NCI-H187 treated with DMSO at 0.1 percent for 48 hours (cell line): ENCODE data around the gene DOCK2.

Experiments
- DNase-seq: peaks from one replicate; lab custom pipeline; 2025; lab: John Stamatoyannopoulos, UW

DOCK2 gene

DNA sequence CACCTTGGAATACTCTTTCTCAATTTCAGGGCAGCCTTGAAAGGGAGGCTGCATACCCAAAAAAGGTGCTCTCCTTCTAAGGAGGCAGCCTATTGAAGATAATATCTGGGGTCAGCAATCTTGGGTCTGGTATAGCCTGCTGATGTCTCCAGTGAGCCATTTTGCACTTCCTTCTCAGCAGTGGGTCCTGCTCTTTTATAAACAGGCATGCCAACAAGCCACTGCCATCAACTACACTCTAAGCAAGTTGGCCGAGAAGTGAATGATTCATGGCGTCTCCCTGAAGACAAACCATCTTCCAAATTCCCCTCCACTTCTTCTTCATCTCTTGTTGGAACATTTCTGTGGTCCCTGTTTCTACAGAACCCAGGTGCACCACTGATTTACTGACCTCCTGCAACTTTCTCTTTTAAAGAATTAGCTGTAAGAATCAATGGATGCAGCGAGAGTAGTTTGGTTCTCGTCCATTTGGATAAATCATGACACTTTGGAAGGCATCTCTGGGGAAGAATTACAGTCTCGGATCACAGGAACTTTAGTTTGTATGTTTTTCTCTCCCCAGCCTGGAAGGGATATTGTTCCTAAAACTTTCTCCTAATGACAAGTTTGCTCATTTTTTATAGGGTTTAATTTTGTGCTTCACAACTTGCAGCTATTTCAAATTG is 234.9 kb downstream of the DOCK2 start:
- no peak for DNase-seq

DNA sequence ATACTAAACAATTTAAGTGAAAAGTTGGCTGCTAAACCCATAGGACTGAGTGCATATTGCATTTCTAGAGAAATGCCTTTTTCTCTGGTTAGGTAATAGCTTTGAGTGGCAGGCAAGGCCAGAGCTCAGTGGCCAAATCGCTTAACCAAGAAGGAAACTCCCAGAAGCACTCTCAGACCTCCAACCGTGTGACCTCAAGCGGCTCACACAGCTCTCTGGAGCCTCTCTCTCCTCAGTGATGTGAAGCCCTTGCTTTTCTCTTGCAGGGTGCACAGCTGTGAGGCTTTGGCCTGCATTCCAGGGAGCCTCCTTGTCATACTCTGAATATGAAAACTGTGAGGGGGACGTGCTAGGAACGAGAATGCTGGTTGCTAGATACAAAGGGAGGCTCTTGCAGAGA is 236.6 kb downstream of the DOCK2 start:
- no peak for DNase-seq

DNA sequence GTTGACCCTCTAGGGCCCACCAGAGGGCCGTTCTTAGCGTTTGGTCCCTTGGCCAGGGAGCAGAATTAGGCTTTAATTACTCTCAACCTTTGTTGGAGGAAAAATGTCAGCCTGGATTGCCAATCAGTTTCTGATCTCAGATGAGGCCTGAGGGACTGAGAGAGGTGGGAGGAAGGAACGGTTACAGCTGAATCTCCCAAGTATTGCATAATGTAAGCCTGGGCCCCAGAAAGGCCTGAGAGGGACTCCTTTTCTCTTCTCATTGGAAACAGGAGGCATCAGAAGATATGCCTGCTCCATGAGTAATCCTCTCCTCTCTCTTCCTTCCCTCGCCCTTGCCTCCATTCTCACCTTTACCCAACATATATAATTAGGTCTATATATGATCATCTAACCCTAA is 237.5 kb downstream of the DOCK2 start:
- no peak for DNase-seq

DNA sequence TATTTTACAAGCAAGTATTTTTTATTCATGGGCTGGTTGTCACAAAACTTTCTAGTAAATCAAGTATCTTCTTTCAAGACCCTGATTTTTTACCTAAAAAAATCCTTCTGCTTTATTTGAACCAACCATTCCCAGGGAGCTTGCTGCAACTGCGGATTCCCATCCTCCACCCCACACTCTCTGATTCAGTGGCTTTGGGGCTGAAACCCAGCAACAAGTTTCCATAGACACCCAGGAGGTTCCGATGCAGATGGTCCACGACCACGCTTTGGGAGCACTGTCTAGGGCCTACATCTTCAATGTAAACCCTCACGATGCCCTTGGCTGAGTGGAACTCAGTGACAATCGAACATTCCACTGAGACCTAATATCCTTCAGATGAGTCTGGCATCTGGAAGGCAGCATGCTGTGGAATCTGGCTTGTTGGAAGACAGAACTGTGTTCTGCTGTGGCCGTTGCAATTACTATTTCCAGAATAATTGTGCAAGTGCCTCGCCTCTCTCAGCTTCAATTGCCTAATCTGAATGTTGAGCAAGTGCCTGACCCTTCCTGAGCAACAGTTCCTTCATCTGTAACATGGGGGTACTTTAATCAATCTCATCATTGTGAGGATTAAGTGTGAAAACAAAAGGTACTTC is 238.1 kb downstream of the DOCK2 start:
- no peak for DNase-seq

DNA sequence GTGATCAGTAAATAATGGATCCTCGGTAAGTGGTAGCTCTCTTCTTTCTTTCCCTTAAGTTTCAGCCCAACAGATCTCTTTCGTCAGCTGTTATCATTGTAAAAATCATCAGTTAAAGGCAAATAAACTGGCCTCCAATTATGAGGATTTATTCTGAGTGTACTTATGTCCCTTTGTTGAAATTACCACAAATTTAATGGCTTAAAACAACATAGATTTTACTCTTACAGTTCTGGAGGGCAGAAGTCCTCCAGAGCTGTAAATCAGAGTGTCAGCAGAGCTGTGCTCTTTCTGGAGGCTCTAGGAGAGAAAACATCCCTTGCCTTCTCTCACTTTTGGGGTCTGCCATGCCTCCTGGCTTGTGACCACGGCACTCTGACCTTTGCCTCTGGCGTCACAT is 238.7 kb downstream of the DOCK2 start:
- DNase-seq = no peak

DNA sequence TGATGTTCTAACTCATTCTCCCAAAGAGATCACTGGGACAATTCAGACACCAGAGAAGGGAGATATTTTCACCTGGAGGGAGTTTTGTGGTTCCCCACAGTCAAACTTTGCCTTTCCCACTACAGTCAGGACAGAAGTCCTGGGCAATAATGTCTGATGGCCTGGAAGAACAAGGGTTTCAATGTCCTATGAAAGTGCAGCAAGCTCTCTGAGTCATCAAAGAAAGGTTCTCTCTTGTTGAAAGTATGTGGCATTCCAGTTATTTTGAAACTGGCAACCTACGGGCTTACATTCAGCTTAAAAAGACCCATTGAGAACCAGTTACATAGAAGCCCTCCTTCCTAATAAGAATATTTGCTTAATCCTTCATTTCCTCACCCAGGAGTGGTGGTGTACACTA is 239.3 kb downstream of the DOCK2 start:
- DNase-seq = no peak

DNA sequence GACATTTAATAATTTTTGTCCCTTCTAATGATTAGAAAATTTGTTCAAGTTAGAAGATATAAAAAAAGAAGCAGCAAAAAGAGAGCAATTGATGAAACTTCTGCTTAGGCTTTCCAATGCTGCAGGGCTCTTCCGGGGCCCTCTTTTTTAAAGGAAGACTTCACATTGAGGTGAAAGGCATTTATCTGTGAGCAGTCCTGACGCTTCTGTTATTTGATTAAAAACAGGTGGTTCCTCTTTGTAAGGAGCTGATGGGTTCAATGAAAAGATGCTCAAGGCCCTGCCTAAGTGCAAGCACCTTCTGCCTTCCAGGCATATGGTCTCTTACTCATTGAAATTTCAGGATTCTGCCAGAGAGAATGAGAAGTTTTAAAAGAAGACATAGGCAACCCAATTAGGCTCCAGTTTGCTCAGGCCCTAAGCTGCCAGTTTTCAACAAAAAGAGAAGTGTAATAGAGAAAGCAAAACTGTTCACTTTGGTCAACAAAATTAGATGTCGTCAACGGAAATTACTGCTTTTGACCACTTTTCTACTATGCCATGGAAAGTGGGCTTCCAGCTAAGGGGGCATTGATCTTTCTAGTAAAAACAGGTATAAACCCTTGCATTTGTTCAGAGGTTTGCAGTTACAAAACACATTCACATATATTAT is 243.1 kb downstream of the DOCK2 start:
- DNase-seq = no peak

DNA sequence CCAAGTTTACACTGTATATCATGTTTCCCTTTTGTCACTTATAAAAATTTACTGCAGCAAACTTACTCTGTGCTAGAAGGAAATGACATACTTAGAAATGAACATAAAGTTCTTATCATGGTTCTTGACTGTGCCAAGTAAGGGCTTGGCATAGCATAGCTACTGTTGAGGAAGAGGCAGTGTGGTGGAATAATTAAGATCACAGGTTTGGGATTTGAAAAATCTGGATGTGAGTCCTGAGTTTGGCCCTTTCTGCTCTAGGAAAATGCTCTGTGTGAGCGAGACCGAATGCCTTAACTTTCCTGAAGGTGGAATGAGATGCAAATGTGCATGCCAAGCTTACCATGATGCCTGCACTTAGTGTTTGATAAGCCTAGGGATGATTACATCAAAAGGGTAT is 243.7 kb downstream of the DOCK2 start:
- DNase-seq = no peak

DNA sequence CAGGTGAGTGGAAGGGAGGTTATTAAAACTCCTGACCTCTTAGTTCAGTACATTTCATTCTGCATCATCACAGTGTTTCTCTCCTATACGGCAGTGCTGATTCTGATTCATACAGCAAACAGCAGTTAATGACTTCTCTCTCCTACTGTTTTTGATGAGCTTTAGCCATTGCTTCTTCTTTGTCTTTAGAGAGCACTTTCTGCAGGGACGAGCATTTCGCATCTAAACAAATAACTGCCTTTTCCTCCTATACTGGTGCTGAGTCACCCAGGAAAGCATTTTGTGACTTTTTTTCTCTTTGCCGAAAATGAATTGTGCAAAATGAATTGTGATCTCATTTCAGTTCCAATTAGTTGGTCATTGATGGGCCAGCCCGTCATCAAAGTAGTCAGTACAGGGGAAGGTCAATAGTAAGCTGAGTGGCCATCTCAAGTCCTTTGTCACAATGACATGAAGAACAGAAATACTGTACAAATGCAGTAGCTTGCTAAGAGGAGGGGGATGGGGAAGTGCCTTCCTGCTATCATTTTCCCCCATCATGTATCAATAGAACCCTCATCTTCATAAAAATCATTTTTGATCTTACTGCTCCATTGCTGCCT is 244.7 kb downstream of the DOCK2 start:
- DNase-seq = no peak

DNA sequence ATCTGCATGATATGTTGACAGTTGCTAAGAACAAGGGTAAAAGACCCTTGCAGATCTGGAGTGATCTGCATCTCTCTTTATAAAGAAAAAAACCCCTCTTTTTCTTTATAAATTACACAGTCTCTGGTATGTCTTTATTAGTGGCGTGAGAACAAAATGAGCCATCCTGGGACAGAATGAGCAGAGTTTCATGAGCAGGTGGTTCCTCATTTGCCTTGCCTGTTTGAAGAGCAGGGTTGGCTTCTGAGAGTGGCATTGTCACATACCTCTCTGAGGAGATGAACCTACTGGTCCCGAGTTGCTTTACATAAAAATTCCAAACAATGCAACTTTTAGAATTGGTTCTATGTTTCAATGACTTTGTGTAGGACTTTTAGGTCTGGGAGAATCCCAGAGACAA is 249.0 kb downstream of the DOCK2 start:
- DNase-seq = no peak

DNA sequence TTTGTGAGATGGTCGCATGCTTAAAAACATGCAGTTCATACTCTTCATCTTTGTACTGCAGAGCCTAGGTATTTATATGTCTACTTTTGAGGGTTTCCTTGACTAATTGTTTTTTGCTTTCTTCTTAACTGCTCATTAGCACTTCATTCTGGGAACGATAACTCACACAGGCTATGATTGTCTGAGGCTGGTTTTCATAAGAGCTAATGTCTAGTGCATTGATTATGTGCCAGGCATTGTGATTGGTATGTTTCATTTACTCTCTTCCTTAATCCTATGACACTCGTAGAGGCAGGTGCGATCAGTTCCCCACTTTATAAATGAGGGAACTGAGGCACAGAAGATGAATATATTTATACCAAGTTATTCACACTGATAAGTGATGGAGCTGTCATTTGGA is 249.6 kb downstream of the DOCK2 start:
- no peak for DNase-seq

DNA sequence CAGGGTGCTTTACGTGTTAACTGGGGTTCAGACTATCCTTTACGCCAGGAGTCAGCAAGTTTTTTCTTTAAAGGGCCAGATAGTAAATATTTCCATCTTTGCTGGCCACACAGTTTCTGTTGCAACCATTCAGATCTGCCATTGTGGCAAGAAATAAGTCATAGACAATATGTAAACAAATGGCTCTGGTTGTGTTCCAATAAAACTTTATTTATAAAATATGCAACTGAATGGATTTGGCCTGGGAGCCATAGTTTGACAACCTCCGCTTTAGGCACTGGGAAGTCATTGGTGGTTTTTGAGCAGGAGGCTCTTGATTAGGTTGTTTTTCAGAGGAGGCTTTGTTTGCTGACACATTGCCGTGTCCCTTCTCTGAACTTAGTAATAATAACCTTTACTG is 252.5 kb downstream of the DOCK2 start:
- DNase-seq = no peak

DNA sequence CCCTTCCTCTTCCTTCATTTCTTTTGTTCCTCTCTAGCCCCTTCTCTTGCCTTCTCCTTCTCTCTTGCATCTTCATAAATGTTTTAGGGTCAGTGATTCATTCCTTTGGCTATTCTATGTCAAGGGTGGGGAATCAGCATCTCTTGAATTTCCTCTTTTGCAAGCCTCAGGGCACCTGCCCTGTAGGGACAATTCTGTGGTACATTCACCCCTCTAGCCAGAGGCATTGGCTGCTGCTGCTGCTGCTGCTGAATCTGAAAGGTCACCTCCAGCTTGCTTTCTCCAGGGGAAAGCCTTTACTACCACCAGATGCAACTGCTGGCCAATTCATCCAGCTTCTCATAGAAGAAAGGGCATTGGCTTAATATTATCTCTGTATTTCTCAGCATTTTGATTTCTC is 255.9 kb downstream of the DOCK2 start:
- DNase-seq = no peak

DNA sequence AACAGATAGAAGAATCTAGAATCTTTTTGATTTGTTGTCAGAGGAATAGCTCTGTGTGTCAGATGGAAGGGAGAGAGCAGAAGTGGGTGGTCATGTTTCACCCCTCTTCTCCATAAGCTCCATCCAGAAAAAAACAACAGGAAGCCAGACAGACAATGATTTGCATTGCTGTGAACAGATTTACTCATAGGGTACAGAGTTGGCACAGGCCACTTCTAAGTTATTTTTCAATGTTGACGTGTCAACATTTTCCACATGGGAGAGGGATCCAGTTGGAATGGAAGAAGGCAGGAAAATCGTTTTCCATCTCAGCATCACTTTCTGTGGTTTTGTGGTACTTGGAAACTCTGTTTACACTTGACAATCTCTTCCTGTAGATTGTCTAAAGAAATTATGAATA is 256.5 kb downstream of the DOCK2 start:
- no peak for DNase-seq

DNA sequence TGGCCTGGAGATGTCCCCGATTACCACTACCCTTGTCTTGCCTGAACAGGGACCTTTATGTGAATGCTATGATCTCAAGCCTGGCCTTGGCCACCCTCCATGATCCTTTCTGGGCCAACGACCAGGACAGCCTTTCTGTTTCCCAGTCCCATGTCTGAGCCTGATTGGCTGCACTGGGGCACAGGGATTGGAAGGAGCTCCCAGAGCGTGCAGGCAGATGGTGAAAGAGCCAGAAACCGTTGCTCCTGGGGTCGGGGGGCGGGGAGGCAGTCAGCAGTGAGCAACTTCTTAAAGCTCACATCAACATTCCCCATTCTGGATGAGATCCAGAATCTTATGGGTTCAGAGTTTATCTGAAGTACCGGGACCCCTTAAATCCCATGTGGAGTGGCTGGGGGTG is 258.9 kb downstream of the DOCK2 start:
- no peak for DNase-seq

DNA sequence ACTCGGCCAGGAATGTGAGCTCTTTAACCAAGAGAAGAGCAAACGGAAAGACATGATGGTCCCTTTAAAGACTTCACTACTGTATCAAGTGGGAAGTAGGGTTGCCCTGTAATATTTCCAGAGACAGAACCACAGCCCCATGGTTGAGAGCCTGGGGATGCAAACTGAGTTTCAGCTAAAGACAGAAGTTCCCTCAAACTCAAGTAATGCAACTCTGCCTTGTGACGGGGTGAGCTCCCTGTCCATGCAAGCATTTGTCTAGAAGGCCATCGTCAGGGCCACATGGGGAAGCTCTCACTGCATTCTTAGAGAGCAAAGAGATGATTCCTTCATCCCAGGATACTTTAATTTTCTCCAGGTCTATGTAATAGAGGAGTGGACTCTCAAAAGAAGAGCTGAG is 260.4 kb downstream of the DOCK2 start:
- DNase-seq = no peak

DNA sequence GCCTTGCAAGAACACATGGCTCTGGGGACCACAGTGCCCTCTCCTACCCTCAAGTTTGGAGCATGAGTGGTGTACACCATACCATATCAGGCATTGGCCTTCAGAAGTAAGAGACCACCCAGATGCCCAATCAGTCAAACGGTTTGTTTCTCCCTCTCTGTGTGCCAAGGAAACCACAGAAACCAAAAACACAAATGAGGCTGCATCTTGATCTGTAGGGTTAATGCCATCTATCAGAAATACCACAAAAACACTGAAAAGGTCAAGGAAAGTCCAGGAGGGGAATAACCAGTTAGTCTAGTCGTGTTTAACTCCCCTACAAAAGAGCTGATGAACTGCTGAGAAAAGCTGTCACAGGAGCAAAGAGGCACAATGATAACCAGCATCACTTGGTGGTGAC is 264.8 kb downstream of the DOCK2 start:
- no peak for DNase-seq

DNA sequence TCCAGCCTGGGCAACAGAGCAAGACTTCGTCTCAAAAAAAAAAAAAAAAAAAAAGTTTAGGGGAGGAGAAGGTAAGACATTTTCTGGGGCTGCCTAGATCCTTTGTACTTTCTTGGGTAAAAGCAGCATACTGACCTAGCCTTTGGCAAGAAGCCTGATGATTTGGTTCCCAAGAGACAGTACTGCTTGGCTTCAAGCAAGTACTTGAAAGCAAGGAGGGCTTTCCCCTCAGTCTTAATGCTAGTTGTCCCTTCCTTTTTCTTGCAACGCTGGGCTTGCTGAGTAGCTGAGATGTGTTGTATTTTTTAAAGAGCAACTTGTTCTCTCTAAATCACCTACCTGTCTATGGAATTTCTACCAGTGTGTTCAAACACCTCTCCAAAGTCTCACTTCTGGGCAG is 267.0 kb downstream of the DOCK2 start:
- DNase-seq = no peak

DNA sequence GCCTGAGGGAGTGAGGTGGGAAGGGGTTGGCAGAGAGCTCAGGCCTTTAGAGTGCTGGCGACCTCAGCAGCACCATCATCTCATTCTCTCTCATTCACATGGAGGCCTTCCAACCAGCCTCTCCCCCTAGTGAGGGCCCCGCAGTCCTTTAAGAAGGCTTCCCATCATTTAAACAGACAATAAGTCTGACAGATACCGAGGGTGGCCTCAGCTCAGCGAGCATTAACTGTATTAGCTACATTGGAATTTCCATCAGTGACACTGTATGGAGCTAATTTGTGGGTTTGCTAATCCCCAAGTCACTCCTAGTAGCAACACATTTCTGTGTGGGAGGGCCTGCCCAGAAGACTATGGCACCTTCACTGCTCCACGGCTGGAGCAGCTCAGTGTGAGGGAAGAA is 267.4 kb downstream of the DOCK2 start:
- DNase-seq = no peak

DNA sequence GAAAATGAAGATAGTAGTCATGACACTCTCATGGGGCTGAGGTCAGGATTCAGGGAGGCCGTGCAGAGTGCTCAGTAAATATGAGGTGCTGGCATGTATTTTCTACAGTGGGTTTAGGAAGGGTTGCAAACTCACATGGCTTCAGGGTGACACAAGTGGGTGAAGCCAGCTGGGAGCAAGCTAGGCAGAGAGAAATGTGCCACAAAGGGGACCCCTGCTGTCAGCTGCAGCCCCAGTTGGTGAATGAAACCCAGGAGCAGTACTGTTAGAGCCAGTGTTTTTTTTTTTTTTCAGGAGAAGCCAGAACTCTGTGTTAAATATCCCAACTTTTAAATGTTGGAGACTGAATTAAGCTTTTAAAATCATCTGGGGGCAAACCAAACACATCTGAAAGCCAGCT is 267.9 kb downstream of the DOCK2 start:
- no peak for DNase-seq

DNA sequence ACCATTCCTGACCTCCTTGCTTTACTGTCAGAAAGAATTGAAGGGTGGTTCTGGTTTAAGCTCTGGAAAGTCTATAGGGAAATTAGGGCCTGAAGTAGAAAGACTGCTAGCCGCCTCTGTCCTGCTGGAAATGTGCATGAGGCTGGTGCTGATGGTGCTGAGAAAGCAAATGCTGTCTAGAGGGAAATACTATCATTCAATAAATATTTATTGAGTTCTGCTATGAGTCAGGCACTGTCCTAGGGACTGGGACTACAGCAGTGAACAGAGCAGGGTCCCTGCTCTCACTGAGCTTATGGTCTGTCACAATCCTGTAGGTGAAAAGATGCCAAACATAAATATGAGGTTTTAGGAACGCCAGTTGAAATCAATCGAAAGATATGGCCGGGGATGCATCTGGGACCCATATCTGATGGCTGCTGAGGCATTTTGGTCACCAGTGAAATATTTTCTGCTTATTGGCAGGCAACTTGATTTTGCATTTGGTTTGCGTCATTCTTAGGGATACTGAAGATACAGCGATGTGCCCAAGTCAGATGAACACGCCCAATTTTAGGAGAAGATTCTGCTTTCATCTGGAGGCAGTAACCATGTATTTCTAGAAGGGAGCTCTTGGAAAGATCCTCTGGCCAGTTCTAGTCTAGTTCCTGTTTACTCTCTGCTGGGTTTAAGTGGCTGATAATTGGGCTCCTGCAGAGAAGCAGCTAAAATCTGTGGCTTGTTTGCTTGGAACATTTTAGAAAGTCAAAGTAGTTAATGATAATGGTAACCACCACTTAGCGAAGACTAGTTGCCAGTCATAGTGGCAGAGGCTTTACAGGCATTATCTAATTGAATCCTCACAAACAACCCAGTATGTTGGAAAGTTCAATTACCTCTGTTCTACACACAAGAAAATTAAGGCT is 269.9 kb downstream of the DOCK2 start:
- DNase-seq = no peak

DNA sequence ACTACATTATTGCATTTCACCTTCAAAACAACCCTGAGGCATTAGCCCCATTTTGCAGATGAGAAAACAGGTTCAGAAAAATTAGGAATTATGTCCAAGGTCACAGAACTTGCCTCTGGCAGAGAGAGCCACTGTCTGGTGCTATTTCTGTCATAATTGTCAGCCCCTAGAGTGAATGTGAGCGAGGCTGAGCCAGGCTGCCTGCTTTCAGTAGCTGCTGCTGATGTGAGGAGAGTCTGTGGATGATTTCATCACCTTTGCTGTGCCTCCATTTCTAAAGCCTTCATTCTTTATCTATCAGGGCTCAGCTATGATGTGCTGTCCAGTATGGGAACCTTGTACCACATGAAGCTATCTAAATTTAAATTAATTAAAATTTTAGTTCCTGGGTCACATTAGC is 271.8 kb downstream of the DOCK2 start:
- DNase-seq = no peak
